SU-DHL-6 (cell line): Measurements from ENCODE around the gene RNF222.

ENCODE experiments used
- H2AFZ ChIP-seq: fragments of 200-600 bp; sonication (generic); 2 replicates; pipeline ENCODE4 v1.6.1; 2014; ENCODE audit warnings: low read depth, mild to moderate bottlenecking, moderate library complexity, mixed read lengths, antibody characterized with exemption, low read length; ENCODE audit not compliant: severe bottlenecking
- H3F3A ChIP-seq: fragments of 200-600 bp; shearing (Covaris generic); 2 replicates; pipeline ENCODE4 v1.6.0; 2016; ENCODE audit warnings: antibody characterized with exemption, mild to moderate bottlenecking; ENCODE audit not compliant: insufficient read depth
- H3K27ac ChIP-seq: fragments of 200-600 bp; sonication (generic); 2 replicates; pipeline ENCODE4 v1.5.1; 2016; ENCODE audit warnings: low read depth, mild to moderate bottlenecking, low read length, moderate library complexity, mixed read lengths
- H3K27me3 ChIP-seq: fragments of 200-600 bp; sonication (generic), shearing (Covaris generic); 2 replicates; pipeline ENCODE4 v1.6.0; 2014; ENCODE audit warnings: mild to moderate bottlenecking, low read length
- H3K36me3 ChIP-seq: fragments of 200-600 bp; sonication (generic); 2 replicates; pipeline ENCODE4 v1.6.1; 2014; ENCODE audit warnings: mild to moderate bottlenecking, low read length, mixed read lengths
- H3K4me2 ChIP-seq: fragments of 300-600, 200-600 bp; shearing (Covaris generic), sonication (generic); 2 replicates; pipeline ENCODE4 v1.6.0; 2014; ENCODE audit warnings: low read length, low read depth, mild to moderate bottlenecking; ENCODE audit not compliant: poor library complexity, severe bottlenecking
- H3K4me3 ChIP-seq: fragments of 200-600 bp; sonication (generic); 2 replicates; pipeline ENCODE4 v1.5.1; 2014; ENCODE audit warnings: antibody characterized with exemption, low read length, mild to moderate bottlenecking, mixed read lengths; ENCODE audit not compliant: insufficient read depth, poor library complexity, severe bottlenecking
- H3K79me2 ChIP-seq: fragments of 200-600 bp; sonication (generic); 2 replicates; pipeline ENCODE4 v1.6.1; 2014; ENCODE audit warnings: mild to moderate bottlenecking, low read length, moderate library complexity; ENCODE audit not compliant: insufficient read depth
- H3K9ac ChIP-seq: fragments of 200-600 bp; sonication (generic); 2 replicates; pipeline ENCODE4 v1.7.0; 2014; ENCODE audit warnings: mild to moderate bottlenecking, low read length
- H3K9me2 ChIP-seq: fragments of 200-600 bp; sonication (generic); replicated peaks from 2 replicates; pipeline ENCODE4 v1.6.1; 2014; ENCODE audit warnings: low read length; ENCODE audit not compliant: insufficient read depth
- H3K9me3 ChIP-seq: fragments of 200-600 bp; sonication (generic); 2 replicates; pipeline ENCODE4 v1.6.1; 2014; ENCODE audit warnings: low read length, mixed read lengths; ENCODE audit not compliant: insufficient read depth
- H4K20me1 ChIP-seq: fragments of 200-600 bp; sonication (generic); 2 replicates; pipeline ENCODE4 v1.6.1; 2014; ENCODE audit warnings: low read depth, mild to moderate bottlenecking, antibody characterized with exemption, low read length, moderate library complexity, mixed read lengths
- CTCF ChIP-seq: fragments of 200-600 bp; sonication (generic); IDR thresholded peaks from one replicate; pipeline ENCODE4 v1.5.1; 2017; ENCODE audit warnings: antibody characterized with exemption, mild to moderate bottlenecking, low read length, moderate library complexity; ENCODE audit not compliant: insufficient read depth, poor library complexity, severe bottlenecking
- EZH2phosphoT487 ChIP-seq: fragments of 200-600 bp; sonication (generic), shearing (Covaris generic); conservative IDR thresholded peaks from 2 replicates; pipeline ENCODE4 v1.6.1; 2018; ENCODE audit warnings: mild to moderate bottlenecking, antibody characterized with exemption, low read length, moderate library complexity, mixed read lengths

Gene RNF222

DNA sequence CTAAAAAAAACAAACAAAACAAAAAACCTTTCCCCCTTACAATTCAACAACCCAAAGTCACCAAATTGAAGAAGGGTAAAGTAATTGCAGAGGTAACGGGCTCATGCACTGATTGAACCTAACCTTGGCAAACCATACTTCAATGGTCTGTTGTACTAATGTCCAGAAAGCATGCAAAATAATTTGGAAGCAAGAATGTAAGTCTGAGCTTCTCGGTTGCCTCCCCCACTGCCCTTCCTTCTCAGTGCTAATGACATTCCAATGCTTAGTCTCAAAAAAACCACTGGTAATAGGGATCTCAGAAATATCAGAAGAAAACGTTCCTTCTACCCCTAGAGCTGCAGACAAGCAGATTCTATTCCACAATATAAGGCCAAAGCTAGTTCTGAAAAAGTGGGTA is 36.9 kb downstream of the RNF222 start:
- no peaks in the 10 kb centered on the region for H4K20me1 ChIP-seq
- no peaks in the 10 kb centered on the region for H3K9me3 ChIP-seq
- no peak for TF ChIP-seq CTCF
- no peak for TF ChIP-seq EZH2phosphoT487

DNA sequence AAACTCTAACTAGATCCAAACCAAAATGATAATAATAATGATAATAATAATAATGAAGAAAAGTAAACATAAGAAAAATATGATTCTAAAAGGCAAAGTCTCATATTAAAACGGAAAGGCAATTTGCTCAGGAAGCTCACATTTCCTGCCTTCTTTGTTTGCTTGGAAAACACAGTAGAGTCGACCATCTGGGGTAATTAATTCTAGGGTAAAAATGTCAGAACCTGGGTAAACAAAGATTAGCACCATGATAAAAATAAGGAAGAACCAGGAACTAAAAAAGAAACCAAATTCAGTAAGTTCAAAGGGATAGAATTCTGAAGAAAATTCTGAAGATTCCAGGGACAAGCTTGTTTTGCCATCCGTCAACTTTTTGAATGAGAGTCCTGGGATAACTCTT is 37.4 kb downstream of the RNF222 start:
- Histone ChIP-seq H2AFZ (no peak overlapping the region), H3K4me2 (no peak overlapping the region), H3K27ac (no peak overlapping the region), H3F3A (no peaks in the 10 kb centered on the region), H3K9me3 (no peaks in the 10 kb centered on the region), H3K27me3 (no peaks in the 10 kb centered on the region), H3K9me2 (no peaks in the 10 kb centered on the region), H3K4me3 (no peak overlapping the region), H3K36me3 (no peaks in the 10 kb centered on the region), H4K20me1 (no peaks in the 10 kb centered on the region), H3K9ac (no peak overlapping the region), H3K79me2 (no peaks in the 10 kb centered on the region)
- TF ChIP-seq EZH2phosphoT487 (no peak), CTCF (no peak)

More for the DNA sequence above, 36.9 kb downstream of the RNF222 start:
- no peak overlapping the region for H3K4me3 ChIP-seq
- H3K27me3 ChIP-seq: no peaks in the 10 kb centered on the region
- H3K27ac ChIP-seq: no peak overlapping the region
- H3K9ac ChIP-seq: no peak overlapping the region
- H2AFZ ChIP-seq: no peak overlapping the region
- no peaks in the 10 kb centered on the region for H3K79me2 ChIP-seq
- no peaks in the 10 kb centered on the region for H3K36me3 ChIP-seq
- no peak overlapping the region for H3K4me2 ChIP-seq
- no peaks in the 10 kb centered on the region for H3K9me2 ChIP-seq
- H3F3A ChIP-seq: no peaks in the 10 kb centered on the region

DNA sequence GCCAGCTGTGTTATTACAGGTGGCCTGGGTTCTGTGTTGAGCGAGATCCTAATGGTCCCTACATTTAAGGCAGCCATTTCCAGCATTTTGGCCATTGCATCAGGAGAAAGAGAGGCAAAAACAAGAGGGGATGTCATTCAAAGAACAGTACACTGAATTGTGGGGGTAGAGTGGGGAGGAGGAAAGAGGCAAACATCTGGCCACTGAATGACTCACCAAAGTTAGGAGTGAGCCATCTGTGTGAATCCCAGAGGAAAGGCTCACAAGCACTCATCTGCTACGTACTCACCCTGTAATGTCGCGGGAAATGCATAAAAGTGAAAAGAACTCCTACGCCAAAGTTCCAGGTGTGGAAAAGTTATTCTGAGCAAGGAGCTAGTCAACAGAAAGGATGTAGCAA is 37.9 kb downstream of the RNF222 start:
- H3F3A ChIP-seq: no peaks in the 10 kb centered on the region
- no peaks in the 10 kb centered on the region for H3K36me3 ChIP-seq
- no peaks in the 10 kb centered on the region for H3K9me2 ChIP-seq
- no peak overlapping the region for H2AFZ ChIP-seq
- no peak overlapping the region for H3K9ac ChIP-seq
- H3K27ac ChIP-seq: no peak overlapping the region
- no peak for TF ChIP-seq CTCF
- TF ChIP-seq EZH2phosphoT487: no peak
- no peaks in the 10 kb centered on the region for H3K9me3 ChIP-seq
- H4K20me1 ChIP-seq: no peaks in the 10 kb centered on the region
- no peak overlapping the region for H3K4me2 ChIP-seq
- H3K4me3 ChIP-seq: no peak overlapping the region
- H3K27me3 ChIP-seq: no peaks in the 10 kb centered on the region
- H3K79me2 ChIP-seq: no peaks in the 10 kb centered on the region
